Lung microvascular endothelial cell (primary cell): Measurements from ENCODE around the gene SKAP1. TPM values are rescaled to one million over a fixed set of nuclear protein-coding genes. Genes with fewer than 3 reads are reported as not detected.
"Not testable (repeated sequence)": the region's sequence is repeated elsewhere in the genome, so short reads cannot be mapped to it uniquely, and the experiment has no call there.

ENCODE experiments used
- DNase-seq, 2 donors: peaks; one replicate each; pipeline versions ENCODE4 v3.0.0 to v3.0.0-alpha.2; 2010; ENCODE audit warnings: low read depth in 2 of 2
- total RNA-seq: library from RNA; depleted of rRNA; stranded (reverse); fragments of >200 nt; gene quantifications from 2 replicates; pipeline ENCODE4 v1.2.1, GENCODE V29; 2014

SKAP1 gene
- total RNA-seq, 1 donor from 2014 or later, result not detected

DNA sequence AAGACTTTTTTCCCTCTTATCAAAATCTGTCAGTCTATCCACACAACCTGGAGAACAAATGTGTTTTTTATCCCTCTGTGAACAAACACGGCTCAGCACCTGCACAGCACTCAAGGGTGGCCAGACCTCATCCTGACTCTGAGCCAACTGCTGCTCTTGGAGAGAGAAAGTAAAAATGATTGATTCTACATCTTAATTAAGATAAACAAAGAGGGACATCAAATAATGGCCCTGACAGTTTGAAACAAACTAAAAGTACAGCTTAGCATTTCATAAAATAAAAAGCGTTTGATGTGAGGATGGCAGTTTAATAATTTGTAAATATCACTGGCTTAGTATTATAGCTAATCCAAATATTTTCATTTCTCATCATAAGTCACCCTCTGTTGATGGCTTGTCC lies 216.2 kb downstream of the SKAP1 start:
- DNase-seq, result no peak

DNA sequence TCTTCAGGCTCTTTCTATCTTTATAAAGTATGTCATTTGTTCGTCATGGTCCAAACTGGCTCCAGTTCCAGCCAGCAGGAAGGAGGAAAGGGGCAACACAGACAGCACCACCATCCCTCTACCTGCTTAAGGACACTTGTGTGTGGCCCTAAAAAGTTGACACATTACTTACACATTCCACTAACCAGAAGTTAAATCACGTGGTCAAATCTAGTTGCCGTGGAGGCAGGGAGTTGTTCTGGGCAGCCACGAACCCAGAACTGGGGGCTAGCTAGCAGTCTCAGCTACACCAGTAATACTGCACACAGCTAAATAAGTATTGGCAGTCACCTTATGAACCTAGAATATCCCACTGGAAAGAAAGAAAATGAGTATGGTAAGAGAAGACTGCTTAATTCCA lies 218.2 kb downstream of the SKAP1 start:
- no peak for DNase-seq

DNA sequence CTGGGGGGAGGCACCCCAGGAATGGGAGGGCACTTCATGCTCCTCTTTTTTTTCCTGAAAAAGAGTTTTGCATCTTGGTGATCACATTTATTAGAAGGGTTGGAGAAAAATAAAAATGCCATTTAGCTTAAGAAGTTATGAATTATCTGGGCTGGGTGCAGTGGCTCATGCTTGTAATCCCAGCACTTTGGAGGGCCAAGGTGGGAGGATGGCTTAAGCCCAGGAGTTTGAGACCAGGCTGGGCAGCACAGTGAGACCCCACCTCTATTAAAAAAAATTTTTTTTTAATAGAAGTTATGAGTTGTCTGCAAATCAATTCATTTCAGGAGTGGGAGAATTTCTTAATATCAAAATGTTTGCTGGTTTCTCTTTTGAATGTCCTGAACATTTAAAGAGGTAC lies 219.0 kb downstream of the SKAP1 start:
- no peak for DNase-seq

DNA sequence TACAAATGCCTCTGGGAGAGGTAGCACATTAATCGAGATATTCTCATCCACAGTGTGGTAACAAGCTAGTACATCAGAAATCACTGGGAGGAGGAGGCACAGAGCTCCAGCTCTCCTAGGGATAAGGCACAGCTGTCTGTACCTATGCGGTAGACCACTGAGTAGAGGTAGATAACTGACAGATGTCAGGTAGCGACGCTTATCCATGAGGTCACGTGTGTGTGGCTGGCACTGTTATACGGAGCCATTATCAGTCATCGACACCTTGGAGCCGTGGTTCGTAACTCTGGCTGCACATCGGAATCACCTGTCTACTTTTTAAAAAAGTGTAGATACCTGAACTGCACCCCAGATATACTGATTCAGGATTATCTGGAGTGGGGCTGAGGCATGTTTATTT lies 220.0 kb downstream of the SKAP1 start:
- DNase-seq, result no peak

DNA sequence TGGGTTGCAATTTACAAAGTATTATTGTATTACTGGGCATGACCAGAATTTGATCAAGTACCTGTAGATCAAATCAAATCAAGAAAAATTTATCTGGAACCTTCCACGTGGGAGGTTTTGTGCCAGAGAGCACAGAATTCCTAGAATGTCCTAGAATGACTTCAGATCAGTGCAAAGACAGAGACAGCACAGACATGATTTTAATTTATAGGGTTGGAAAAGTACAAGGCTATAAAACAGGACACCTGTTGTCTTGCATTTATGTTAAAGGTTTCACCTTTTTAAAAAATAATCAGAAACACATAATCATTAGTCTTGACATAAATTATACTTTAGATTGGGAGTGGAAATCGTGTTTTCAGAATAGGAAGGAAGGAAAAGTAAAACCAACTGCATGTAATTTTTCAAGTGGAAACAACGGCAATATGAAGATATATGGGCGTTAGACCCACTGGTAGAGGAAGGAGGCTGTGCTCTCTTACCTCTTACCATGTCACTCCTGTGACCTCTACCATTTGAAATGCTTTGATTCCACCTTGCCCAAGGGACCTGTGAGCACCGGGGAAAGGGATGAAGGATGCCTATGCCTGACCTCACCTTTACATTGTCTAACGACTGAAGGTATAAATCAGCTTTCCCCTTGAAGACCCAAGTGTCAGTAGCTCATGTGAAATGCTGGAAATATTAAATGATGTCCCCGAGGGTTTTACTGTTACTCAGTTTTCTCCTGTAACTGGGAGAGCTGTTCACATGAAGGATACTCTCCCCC lies 222.1 kb downstream of the SKAP1 start:
- DNase-seq, result no peak

DNA sequence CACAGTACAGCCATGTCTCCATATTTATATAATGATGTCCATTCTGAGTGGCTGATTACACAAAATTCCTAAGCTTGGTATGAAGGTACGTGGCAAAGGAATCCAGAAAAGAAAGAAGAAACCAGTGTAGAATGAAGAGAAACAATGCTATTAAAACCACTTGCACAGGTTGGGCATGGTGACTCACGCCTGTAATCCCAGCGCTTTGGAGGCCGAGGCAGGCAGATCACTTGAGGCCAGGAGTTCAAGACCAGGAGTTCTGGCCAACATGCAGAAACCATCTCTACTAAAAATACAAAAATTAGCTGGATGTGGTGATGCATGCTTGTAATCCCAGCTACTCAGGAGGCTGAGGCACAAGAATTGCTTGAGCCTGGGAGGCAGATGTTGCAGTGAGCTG lies 223.0 kb downstream of the SKAP1 start:
- not testable (repeated sequence) for DNase-seq

DNA sequence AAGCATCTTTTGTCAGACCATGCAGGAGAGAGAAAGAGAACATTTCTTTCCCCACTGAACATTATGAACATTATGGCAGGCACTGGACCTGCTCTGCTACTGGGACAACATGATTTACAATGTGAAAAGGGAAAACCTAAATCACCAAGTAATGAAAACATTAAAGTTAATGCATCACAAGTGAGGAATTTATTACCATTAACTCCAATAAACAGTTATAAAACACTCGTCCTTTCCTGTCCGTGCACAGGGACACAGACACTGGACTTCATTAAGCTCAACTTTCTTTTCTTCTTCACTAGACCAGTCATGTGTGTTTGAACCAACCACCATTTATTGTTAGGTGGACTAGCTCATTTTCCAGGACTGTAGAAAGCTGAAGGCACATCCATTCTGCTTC lies 227.1 kb downstream of the SKAP1 start:
- DNase-seq, result no peak

DNA sequence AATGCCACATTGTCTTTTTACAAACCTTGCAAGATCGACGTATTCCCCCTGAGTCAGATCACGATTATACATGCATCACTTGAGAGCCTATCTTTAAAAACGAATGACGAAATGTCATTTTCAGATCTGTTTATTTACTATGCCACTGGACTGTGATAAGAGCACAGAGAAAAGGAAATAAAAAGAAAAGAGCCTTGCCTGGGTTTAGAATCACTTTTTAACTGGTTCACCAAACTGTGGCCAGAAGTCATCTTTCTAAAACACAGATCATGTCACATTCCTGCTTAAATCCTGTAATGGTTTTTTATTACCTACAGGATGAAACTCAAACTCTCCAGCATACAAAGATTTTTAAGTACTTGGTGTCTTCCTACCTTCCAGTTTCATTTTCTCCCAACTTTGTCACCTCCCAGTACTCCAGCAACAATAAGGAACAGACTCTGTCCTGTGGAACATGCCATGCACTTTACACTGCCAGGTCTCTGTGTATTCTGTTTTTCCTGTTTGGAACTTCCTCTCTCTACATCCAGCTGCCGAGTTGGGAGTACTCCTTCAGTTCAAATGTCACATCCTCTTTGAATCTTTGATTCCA lies 231.0 kb downstream of the SKAP1 start:
- peak in 1 of 2 donors; percentile 2 for DNase-seq

DNA sequence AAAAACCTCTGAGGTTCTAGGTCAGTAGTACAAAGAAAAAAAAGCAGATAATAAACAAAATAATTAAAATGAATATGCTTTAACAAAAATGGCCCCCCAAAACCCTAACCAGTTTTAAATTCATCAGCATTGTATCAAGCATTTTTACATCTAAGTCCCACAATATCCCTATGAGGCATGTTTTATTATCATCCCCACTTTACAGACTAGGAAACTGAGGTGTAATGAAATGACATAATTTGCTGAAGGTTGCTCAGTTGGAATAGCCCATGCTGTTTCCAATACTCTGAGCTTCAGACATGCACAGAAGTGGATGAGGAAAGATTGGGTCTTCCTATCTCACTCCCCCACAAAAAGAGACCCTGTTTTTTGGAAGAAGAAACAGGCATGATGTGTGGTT lies 234.1 kb downstream of the SKAP1 start:
- DNase-seq, result no peak

DNA sequence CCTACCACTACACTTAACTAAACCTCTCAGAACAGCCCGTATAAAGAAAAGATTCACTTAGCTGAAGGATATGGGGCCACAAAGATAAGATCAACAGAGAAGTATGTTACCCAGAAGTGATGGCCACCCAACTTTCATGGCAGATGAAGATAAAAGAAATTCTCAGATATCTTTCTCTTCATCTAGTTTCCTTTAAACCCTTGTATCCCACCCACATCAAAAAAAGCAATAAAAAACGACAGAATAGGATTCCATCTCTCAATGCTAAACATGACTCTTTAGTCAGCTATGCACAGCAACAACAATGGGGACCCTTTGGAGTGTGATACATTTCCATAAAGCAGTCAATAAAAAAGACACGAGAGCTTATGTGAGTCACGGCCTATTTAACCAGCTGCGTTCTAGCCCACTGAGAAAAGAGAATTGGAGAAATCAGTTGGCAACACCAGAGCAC lies 235.9 kb downstream of the SKAP1 start:
- peak; percentile 2 to 23 for DNase-seq

DNA sequence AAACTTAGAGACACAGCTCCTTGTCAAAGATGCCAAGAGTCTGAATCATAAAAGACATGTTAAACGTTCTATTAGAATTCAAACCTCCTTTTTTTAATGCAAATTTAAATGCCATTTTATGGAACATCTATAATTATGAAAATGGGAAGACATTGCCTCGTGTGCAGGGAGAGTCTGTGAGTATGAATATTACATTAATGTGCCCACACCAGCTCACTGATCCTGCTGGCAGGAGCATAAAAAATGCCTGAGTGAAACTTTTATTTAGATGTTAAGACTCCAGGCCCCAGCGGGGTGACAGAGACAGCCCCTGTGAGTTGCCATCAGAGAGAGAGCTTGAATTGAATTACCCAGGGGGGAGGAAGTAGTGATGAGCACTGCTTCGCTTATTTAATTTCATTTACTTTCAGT lies 237.7 kb downstream of the SKAP1 start:
- DNase-seq, result no peak

DNA sequence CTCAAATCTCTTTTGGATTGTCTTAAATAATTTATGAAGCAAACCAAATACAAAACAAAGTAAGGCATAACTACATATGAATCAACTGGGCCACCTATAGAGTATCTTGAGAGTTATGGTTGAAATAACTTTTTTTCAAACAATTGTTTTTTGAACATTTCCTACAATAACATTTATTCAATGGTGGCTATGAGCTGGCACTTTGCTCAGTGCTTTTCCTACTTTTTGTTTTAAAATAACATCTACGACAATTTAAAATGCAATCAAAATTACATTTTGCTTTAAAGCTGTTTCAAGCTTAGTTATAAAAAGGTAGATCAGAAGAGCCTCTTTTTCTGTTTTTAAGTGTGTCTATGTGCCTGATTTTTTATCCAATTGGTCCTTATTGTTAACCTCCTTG lies 238.7 kb downstream of the SKAP1 start:
- DNase-seq, result no peak

DNA sequence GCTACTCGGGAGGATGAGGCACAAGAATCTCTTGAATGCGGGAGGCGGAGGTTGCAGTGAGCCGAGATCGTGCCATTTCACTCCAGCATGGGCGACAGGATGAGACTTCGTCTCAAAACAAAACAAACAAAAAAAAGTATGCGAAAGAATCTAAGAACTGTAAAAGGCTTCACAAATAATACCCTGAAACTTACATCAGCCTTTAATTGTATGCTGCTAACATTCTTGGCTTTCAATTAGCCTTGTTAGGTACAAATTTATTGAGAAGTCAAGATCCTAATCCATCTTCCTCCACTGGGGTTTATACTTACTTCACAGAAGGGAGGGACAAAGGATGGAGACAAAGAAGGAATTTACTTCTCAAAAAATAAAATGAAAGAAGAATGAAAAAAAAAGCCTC lies 239.1 kb downstream of the SKAP1 start:
- DNase-seq, result no peak

DNA sequence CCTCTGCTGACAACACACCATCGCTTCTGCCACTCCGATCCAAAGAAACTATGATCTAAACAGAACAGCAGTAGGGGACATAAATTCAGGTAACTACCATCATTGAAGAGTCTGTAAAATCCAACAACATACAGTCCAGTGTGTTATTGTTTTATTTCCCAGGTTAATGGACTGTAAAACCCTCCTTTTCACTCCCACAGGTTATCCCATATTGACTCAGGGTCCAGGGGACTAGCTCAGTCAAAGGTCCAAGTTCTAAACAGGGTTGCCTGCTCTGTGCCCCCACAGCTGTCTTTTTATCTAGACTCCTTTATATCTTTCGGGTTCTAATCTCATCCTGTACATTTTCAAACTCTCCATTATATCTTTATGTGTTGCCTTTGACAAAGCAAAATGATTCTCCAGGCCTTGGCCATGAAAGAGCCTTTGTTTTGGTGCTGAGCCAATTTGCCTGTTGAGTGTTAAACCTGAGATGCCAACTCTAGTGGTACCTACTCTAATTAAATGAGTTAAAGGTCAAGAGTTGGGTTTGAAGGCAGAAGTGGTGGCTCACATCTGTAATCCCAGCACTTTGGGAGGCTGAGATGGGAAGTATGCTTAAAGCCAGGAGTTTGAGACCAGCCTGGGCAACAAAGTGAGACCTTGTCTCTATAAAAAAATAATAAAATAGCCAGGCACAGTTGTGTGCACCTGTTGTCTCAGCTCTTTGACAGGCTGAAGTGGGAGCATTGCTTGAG lies 242.0 kb downstream of the SKAP1 start:
- no peak for DNase-seq

DNA sequence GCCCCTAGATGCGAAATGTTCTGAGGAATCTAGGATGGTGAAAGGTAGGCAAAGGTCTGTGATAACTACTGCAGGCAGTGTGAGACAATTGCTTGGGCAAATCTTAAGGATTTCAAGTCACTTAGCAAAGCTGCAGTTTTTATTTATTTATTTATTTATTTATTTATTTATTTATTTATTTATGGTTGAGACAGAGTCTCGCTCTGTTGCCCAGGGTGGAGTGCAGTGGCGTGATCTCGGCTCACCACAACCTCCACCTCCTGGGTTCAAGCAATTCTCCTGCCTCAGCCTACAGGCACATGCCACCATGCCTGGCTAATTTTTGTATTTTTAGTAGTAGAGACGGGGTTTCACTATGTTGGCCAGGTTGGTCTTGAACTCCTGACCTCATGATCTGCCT lies 243.7 kb downstream of the SKAP1 start:
- DNase-seq, result not testable (repeated sequence)

DNA sequence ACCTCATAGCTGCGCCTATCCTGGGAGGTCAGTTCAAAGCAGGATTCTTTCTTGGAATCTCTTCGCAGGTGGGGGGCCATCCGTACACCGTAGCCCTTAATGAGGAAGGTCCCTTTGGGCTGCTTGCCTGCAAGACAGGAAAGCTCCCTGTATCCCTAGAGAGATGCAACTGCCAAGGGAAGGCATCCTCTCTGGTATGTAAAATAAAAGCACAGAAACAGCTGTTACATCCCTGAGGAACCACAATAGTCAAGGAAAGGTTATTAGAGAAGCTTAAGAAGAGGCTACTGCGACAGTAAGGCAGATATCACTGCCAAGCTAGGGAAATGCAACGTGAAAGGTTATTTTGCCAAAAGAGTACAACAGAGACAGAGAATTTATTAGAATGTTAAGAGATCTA lies 245.3 kb downstream of the SKAP1 start:
- no peak for DNase-seq

DNA sequence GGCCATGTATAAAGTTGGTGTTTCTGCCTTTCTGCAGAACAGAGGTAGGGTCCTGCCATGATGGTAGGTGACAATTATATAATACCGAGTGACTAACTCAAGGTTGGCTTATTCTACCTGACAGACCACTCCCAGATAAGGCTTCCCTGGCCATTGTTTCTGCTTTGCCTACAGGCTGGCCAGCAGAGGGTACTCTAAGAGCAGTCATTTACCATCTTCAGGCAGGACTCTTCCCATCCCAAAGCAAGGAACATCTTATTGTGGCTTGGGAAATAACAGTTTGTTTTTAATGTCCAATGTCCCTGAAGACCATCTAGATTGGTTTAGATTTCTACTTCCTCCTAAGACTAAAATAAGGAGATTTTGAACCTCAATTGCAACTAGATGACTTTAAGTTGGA lies 248.4 kb downstream of the SKAP1 start:
- peak; percentile 25 to 33 for DNase-seq

DNA sequence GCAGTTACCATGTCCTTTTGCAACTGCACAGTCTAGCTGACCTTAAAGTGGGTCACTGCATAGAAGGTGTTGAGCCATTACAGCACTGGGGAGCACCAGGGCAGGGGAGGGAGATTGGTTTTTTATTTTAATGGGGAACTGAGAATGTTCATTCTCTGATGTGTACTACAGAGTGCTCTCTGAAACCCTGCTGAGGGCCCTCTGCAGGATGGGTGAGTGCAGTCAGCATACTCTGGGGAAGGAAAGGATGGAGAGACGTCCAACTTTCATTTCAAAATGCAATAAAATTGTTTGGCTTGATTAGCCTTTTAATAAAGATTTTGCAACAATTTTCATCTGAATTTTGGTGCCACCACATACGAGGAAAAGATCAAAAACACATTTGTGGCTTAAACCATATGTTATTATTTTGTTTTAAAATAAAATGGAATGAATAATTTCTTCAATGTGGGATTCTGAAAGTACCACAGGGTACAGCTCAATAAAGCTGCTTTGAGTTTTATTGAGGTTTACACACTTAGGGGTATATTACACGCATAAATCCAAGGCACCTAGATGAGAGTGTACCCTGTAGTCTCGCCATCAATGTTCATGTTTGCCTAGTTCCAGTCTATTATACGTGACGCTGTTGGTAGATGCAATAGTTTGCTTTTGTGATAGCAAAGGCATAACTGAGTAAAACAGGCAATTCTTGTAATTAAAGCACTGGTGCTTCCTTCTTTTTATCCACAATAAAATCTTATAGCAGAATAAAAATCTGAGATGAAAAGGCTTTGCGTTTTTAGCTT lies 249.0 kb downstream of the SKAP1 start:
- no peak for DNase-seq

DNA sequence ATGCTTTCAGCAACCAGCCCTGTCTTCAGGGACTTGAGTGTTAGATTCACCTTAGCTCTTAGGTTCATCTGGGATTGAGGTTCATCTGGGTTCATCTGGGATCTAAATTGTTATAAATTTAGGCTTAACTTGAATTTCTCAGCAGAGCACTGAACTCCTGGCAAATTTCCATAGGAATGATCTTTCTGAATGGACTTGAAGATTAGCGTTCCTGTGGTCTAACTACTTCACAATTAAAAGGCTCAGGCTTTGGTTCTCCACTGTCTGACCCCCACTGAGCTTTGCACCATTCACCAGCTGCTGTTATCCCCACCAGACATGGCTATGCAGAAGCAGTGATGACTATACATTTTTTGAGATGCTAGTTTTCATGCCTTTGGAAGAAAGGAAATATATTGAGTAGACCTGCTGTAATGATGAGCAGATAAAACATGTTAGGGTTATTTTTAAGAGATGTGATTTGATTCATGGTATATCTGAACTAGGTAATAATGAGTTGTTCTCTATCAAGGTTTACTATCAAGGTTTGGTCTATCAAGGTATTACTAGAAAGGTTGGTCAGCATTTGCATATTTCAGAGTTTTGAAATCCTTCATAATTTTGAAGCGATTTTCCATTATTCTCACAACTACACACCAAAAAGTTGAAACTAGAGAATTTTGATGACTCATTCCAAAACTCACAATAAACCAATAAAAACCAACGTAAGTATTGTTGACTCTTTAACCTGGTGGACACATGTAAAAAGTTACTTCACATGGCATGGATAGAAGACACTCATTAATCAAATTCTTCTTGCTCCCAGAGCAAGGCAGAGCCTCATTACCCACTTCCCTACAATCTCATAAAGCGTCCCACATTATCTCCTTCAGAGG lies 250.7 kb downstream of the SKAP1 start:
- DNase-seq, result no peak

DNA sequence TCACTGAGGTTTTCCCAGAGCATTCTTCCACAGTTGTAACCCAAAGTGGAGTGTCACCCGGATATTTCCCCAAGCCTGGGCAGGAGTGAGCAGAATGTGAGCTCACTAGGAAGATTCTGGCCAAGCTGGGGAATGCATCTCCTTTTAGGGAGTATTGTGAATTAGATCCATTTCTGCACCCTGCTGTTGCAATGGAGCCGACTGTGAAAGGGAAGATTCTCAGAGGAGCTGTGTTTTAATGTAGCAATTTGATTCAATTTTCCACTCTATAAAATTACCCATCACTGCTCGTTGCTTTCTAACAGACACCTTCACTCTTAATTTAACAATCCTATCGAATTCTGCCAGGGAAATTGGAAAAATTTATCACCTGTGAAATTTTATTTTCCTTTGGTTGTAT lies 251.7 kb downstream of the SKAP1 start:
- no peak for DNase-seq

DNA sequence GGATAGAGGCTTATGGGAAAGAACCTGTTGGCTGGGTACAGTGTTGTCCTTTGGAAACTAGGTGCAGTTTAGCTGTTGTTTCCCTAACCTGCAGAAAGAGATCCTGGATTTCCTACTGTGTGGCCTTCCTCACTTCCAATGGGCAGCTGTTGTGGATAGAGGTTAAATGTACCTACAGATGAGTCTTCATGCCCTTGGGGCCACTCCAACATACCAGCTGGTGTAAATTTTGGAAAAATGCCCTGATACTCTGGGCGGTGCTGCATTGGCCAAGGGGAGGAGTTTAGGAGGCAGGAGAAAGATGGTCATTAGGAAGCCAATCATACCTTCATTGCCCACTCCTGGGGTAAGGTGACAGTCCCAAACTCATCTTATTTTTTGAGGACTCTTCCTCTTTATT lies 252.2 kb downstream of the SKAP1 start:
- no peak for DNase-seq
